TTC549 (cell line): ENCODE measurements around the gene PTPRG.
A peak's percentile ranks its signal among the peaks of the same experiment; 100 is the strongest.

Experiments
- FAIRE-seq: peaks from 2 replicates; lab custom pipeline; 2012; peaks lifted over from hg19 to GRCh38; lab: Jason Lieb, UNC

PTPRG gene

DNA sequence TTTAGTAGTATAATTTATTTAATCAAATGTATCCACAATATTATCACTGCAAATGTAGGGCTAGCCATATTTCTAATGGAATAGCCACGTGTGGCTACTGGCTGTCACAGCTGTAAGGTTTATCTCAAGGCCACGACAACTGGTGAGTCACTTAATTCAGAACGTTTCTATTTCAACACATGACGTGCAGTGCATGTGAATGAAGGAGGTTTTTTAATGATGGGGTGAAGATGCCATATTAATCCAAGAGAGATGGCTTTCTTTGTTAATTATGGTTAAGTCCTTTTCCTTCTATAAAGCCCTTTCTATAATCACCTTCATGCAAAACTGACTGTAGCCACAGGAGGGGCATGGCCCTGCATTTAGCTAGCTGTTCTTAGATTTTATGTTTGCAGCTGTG lies 600.0 kb downstream of the PTPRG start:
- FAIRE-seq = no peak

DNA sequence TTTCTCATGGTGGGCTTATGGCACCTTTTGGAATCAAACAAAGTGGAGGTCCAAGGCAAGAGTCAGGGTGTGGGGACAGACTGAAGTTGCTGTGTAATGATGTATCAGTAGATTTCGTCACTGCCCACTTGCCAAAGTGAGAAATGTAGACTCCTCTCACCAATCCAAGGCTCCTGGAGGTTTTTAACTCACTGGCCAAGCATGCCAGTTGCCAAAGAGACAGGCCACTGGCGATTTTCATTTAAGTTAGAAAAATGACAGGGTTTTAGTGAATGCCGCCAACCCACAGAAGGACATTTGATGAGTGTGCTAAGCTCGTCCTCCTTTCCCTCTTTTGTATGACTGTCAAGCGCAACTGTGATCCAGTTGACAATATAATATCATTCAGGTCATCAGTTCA lies 602.8 kb downstream of the PTPRG start:
- no peak for FAIRE-seq

DNA sequence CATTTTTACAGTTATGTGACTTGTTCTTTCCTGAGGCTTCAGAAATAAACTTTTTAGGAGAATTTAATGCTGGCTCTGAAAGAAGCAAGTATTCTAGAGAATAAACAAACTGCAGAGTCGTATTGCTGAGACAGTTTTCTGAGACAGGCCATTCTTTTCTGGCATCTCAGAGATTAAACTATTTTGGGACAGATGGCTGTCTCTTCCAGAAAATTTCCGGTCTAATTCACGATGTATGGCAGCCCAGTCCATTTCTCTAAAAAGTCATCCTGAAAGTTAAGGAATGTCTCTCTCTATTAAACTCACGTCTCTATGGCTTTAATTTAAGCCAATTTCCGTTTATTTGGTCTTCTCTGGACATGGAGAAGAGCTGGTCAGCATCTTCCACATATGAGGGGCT lies 603.4 kb downstream of the PTPRG start:
- FAIRE-seq = no peak

DNA sequence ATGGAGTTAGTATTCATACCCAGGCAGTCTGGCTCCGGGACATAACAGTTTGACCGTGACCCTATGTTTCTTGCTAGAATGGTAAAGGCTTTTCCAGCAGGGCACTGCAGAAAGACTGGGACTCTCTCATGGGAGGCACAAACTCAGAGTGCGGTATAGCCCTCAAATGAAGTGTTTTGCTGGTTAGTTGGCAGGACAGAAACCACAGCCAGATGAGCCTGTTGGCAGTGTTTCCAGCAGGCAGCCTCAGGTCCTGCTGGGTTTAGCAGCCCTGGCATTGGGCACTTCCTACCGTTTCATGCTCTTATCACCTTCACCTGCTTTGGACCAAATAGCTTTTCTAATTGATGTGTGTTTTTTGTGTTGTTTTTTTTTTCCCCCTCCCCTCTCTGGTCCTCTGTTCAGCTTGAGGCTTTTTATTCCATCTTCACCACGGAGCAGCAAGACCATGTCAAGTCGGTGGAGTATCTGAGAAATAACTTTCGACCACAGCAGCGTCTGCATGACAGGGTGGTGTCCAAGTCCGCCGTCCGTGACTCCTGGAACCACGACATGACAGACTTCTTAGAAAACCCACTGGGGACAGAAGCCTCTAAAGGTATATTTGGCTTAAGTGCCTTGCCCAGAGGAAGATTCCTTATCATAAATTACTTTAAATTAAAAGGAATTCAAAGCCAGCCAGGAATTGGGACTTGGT lies 606.3 kb downstream of the PTPRG start:
- no peak for FAIRE-seq

DNA sequence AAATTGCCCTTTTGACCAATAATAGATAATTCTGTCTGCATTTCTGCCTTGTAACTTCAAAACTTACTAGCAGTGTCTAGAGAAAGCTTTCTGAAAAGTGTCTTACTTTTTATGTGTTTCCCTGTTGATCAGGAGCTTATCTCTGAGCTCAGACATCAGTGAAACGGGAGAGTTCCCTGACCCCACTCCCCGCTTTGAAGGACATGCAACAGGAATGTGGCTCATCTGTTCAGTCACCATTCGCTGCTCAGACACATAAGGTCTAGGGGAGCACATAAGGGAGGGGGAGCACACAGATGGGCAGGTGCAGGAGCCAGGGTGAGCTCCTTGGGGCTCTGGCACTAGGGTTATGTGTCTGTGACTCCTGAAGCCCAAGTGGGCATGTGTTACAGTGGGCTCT lies 607.0 kb downstream of the PTPRG start:
- no peak for FAIRE-seq

DNA sequence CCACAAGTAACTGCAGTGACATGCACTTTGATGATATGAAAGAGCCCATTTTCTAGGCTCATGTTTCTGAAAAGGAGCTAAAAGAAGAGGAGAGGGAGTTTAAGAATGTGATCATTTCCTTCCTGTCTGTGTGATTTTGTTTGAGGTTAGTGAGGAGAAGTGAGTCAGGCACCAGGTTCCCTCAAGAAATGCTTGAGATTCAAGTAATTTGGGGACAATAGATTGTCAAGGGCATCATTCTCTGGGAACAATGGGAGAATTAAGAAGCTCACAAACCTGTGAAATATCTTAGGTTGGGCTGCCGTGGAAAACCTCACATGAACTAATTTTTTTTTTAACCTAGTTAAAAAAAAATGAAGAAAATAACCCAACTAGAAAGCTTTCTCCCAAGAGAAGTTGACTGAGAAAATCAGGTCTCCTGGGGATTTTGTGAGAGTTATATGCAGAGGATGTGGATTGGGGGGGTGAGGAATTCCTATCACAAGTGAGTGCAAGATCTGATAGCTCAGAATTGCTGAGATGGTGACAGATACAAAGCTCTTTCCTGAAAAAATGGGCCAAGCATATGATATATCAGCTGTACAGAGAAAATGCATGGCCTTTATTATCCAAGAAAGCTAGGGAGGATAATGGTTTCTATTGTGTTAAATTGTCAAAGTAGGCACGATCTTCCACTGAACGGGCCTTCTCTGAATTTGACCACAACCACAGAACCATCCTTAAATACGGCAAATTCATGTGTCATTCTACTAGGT lies 608.7 kb downstream of the PTPRG start:
- FAIRE-seq = no peak

DNA sequence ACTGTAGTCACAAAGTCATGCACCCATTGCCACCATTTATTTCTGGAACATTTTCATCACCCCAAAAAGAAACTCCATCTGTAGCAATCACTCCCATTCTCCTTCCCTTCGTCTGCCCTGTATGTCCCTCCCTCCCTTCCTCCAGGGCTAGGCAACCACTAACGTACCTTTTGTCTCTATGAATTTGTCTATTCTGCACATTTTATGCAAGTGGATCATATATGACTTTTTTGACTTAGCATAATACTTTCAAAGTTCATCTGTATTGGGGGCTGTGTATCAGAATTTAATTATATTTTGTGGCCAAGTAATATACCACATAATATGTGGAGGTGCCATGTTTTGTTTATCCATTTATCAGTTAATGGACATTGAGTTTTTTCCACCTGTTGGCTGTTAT lies 610.4 kb downstream of the PTPRG start:
- FAIRE-seq = no peak

DNA sequence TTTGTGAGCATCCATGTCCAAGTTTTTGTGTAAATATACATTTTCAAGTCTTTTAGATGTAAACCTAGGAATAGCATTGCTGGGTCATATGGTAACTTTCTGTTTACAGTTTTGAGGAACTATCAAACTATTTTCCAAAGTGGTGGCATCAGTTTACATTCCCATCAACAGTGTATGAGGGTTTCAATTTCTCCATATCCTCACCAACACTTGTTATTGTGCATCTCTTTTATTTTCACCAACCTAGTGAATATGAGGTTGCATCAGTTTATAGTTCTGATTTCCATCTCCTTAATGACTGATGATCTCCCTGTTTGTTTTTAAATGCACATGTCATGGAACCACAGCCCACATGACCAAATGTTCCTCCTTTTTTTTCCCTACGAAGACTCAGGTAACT lies 610.8 kb downstream of the PTPRG start:
- no peak for FAIRE-seq

DNA sequence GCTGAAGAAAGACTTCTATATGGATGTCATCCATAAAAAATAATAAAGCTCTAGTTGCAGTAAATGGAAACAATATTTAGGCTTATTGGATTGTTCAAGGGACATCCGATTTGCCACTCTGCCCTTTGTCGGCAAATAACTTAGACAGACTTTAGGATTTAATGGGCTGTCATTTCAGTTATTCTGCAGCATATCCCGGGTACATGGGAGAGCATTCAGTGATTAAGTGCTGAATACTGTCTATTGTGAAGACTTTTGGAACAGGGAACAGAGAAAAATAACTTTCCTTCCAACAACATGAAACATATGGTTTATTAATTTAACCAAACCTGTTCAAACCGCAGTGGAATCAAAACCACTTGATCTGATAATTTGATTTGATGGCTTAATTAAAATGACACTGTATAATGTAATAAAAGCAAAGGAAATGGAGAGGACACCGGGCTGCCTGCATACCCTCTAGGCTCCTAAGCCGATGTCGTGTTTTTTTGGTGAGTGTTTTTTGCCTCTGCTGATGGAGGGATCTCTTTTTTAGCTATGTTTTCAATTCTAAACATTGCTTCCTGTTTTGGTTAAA lies 612.7 kb downstream of the PTPRG start:
- FAIRE-seq = no peak

DNA sequence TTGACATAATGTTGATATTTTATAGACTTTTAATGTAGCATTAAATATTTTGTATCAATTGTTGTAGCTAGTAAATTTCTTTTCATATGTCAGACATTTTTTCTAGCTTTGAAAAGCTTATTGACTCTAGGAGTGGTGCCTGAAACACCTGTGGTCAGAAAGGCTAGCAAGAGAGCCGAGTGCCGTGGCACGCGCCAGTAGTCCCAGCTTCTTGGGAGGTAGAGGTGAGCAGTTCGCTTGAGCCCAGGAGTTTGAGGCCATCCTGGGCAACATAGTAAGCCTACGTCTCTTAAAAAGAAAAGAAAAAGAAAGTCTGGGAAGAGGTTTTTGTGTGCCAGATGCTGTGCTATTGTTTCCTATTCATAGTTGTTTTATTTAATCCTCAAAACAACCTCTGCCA lies 613.8 kb downstream of the PTPRG start:
- no peak for FAIRE-seq

DNA sequence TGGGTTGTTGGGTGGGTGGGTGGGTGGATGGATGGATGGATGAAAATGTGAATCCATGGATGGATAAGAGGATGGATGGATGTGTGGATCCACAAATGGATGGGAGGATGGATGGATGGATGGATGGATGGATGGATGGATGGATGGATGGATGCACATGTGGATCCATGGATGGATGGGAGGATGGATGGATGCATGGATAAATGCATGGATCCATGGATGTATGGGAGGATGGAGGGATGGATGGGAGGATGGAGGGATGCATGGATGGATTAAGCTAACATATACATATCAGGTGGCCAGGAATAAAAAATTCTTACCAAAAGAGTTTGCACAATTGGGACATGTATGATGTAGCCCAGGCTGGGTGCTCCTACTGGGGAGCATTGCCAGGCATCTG lies 616.7 kb downstream of the PTPRG start:
- no peak for FAIRE-seq

DNA sequence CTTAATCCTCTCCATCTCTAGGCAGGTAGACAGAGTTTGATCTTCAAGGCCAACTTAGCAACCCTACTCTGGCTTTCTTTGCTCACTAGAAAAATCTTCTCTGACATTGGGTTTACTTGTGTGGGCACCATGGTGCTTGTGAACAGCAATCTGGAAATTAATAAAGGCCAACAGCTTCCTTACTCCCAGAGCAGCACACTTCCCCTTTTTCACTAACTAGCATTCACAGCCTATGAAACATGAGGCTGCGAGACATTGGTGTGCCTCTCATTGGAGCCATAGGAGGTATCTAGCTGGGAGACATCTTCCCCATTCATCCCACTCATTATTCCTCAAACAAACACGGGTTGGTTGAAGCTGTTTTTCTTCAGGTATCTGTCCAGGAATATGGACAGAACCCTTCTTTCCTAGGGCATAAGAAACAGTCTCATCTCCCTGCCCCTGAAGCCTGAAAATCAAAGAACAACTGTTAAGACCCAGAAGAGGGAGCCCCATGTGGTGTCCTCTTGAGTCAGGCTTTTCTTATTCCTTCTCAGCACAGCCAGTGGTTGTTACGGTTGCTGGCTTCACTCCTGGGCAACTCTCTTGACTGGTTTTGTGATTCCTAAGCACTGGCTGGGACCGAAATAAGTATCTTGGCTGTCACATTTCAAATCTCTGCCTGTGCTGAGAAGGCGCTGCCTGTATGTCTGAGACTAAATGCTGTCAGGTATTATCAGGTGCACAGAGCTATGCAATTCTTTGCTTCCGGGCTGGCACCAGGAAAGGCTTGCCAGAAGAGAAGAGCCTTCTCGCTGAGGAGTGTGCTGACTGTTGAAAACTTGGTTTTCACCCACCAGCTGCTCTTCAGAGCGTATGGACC lies 617.6 kb downstream of the PTPRG start:
- FAIRE-seq = no peak

DNA sequence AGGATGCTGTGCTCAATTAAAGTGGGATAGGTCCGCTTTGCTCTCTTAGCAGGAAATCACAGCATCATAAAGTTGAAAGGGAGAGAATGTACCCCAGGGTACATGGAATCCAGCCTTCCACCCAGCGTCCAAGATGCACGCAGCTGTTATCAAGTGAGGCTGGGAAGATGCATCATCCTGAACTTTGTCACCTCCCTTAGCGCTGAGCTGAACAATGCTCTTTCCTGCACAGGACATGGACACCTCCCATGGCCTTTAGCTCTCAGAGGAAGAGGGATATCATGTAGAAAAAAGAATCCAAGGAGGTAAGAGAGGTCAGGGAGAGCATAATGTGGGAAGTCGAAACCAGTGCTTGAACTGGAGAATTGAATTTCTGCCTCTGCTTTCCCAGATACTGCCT lies 619.1 kb downstream of the PTPRG start:
- FAIRE-seq = no peak

DNA sequence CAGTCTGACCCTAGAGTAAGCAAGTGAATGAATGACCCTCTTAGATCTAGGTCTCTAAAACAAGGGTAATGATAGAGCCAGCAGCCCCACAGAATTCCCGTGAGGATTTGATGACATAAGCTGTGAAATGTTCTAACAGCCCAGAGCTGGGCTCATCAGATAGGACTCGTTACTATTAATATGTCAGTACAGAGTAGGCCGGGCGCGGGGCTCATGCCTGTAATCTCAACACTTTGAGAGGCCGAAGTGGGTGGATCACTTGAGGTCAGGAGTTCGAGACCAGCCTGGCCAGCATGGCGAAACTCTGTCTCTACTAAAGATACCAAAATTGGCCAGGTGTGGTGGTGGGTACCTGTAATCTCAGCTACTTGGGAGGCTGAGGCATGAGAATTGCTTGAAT lies 621.7 kb downstream of the PTPRG start:
- FAIRE-seq = no peak

DNA sequence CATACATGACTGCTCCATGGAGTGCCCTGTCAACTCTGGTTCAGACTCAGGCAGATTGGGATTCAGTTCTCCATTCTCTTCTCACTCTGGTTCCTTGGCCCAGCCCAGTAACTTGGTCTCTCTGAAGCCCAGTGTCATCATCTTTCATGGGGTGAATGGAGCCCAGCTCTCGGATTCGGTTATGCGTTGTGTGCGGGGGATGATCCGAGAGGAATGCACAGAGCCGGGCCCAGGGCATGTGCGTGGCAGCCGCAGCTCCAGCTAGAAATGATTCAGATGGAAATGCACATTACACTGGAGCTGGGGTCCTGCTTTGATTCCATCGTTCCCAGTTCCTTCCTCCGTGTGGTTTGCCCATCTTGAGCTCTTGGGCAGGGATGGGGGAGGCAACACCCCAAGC lies 622.6 kb downstream of the PTPRG start:
- FAIRE-seq = no peak

DNA sequence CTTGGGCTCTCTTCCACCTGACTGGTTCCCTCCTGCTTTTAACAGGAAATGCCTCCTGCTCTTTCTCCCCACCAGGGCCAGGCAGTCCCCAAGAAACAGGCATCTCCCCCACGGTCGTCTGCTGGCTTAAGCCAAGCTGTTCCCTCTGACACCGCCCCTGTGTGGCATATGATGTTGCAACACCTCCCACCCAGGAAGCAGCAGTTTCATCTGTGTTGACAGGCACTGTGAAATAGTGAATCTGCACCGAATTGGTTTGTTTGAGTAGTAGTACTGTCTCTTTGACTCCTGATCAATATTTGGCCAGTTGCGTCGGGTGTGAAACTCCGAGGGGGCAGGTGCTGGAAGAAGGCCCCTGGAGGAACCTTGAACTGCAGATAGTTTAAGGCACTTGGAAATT lies 623.2 kb downstream of the PTPRG start:
- FAIRE-seq = no peak

DNA sequence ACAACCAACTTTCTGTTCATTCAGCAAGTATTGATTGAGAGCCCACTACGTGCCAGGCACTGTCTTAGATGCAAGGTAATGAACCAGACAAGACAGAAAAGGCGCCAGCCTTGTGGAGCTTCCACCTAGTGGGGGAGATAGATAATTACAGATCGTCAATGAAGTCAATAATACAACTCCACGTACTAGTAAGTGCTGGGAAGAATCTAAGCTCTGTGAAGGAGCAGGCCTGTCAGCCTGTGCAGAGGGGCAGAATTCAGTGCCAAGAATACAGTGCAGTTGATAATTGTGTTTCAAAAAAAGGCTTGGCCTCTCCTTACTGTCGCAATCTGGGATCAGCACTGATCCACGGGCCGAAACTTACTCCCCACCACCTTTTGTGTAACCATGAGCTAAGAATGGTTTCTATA lies 625.7 kb downstream of the PTPRG start:
- no peak for FAIRE-seq

DNA sequence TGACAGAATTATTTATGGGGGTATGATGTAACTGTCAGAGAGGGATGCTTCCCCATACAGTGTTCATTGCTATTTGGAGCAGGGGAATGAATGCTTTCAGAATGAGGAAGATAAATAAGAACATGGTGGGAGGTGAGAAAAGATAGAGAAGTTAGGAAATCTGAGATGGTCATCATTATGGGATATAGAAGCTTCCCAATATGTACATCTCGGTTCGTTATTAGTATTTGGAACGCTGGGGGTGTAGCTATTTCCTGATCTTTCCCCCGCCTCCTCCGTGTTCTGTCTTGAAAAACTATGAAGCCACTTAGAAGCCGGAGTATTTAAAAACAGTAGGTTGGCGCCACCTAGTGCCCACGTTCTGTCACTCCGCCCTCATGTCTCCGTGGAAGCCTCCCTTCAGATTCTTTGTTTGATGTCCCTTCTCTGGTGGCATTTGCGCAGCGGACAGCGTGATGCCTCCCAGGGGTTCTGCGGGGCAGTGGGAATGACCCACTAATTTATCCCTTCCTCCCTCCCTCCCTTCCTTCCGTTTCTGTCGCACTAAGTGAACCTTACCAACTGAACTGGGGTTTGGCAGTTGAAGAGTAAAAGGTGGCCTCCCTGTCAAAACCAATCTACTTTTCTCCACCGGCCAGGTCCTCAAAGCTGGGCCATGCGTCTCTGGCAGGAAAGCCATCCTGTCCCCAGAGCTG lies 627.5 kb downstream of the PTPRG start:
- peak; percentile 58 for FAIRE-seq

DNA sequence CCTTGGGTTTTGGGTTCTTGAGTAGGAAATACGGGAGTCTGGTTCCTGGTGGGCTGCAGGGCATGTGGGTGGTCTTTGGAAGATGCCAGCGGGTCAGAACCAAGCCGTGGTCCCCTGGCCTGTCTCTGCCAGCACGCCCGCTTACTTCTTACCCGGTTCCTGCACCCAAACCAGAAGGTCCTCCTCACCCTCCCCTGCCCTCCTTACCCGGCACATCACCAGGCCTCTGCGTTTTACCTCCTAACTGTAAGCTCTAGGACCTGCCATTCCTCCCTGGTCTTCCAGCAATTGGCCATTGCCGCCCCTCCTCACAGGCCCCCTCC lies 628.0 kb downstream of the PTPRG start:
- no peak for FAIRE-seq

DNA sequence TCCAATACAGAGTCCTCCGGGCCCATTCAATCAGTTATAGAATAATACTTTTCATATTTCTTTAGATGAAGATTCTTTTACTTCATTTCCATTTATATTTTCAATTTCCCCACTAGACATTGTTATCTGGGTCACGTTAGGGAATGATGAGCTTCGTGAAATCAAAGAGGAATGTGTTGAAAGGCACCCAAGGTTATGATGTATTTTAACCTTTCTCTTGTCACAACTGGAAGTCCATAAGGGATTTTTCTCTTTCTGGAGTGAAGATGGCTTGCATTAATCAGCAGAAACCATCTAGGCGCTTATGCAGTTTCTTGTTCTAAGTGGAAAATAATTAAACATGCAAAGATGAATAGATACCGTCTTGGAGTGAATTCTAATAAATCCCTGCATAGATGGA lies 631.5 kb downstream of the PTPRG start:
- FAIRE-seq = no peak

DNA sequence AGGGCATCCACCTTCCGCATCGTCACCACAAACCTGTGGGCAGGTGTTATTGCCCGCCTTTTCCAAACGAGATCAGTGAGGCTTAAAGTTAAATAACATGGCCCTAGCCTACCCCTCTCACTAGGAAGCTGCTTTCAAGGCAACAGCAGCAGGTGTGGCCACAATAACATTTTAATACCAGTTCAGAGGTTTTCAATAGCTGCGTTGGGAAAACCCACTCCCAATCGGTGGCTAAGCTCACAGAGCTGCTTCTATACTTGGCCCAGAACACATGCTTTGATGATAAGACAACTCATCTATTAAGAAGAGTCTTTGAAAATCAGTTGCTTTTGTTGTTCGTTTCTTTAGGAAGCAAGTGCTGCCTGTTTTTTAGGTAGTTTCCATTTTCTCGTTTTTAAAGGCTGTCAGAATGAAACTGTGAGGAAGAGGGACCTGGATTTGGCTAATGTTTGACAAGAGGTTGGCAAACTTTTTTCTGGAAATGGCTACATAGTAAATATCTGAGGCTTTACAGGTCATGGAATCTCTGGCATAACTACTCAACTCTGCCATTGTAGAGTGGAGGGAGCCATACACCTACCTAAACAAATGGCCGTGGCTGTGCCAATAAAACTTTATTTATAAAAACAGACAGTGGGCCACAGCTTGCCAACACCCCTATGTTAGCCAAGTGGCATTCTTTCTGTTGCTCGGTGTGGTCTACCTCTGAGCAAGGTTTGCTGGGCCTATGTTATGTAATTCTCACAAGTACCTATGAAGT lies 632.4 kb downstream of the PTPRG start:
- no peak for FAIRE-seq
